NCI-H510A treated with DMSO at 0.1 percent for 48 hours (cell line): Measurements from ENCODE around the gene ATAD2B.

ENCODE experiments used
- DNase-seq: peaks from one replicate; lab custom pipeline; 2025; lab: John Stamatoyannopoulos, UW

Gene ATAD2B

DNA sequence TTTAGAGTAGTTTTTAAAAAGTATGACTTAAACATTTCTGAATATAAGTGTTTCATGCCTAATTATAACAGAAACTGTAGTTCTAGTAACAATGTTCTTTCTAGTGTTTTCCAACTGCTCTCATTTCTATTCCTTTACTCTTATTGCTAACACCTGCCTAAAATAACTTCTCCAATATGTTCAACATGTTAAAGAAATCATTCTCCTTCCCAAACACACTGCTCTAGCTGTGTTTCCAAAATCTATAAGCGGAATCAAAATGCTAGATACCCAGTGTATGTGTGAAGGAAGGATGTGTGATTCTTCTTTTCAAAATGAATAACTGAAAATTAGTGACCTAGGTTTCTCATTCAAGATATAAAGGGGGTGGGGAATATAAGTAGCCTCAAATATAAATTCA, 89.1 kb downstream of the ATAD2B start:
- DNase-seq: no peak

DNA sequence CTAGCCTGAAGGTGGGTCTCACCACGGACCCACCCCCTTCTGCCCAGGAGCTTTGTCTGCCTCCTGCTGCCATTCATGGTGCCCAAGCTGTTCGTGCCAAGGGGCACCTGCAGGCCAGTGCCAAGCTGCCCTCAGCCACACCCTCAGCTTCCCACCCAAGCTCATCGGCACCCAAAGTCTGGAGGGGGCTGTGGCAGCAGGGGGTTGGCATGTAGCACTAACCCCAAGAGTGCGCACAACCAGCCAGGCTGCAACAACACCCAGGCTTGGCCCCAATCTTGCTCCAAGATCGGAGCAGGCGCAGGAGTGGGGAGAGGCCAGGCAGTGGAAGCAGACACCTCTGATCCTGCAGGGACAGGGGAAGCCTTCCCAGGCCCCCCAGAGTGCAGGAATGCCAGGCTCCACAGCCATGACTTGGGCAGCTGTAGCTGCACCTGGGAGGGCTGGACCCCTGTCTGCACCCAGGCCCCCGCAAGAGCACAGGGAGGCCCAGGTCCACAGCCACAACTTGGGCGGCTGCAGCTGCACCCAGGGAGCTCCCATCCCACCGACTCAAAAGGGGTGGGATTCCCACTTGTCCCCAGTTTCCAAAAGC, 89.9 kb downstream of the ATAD2B start:
- no peak for DNase-seq

DNA sequence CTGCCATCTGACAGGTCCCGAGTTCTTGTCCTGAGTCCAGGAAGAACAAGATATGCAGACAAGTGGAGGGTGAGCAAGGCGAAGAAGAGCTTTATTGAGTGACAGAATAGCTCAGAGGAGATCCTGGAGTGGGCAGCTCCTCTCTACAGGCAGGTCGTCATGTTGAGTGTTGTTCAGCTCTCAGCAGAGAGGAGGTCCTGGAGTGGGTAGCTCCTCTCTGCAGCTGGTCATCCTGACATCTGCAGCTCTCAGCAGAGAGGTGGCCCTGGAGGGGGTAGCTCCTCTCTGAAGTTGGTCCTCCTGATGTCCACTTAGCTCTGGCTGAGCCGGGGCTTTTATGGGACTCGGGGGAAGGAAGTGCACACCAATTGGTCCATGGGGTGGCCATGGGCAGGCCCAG, 90.4 kb downstream of the ATAD2B start:
- DNase-seq: no peak

DNA sequence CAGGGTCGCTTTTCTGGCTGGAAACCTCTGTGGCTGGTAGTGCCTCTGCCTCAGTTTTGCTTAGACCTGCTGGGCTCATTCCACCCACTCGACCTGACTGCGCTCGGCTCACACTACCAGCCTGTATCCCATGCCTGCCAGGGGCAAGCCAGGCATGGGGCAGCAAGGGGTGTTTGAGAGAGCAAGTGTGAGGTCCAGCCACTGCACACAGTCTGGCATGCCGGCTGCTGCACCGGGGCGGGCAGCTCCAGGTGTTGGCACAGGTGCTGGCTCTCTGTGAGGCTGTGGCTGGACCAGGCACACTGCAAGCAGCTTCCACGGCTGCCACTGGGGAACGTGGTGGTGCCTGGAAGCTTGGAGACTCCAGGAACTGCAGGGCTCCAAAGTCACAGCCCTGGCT, 90.9 kb downstream of the ATAD2B start:
- no peak for DNase-seq

DNA sequence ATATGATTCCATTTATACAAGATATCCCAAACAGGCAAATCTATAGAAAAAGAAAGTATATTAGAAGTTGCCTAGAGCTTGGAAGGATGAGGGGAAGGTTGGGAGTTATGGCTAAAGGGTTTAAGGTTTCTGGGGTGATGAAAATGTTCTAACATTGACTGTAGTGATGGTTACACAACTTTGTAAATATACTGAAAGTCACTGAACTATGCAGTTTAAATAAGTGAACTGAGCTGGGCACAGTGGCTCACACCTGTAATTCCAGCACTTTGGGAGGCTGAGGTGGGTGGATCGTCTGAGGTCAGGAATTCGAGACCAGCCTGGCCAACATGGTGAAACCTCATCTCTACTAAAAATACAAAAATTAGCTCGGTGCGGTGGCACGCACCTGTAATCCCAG, 91.5 kb downstream of the ATAD2B start:
- DNase-seq: no peak

DNA sequence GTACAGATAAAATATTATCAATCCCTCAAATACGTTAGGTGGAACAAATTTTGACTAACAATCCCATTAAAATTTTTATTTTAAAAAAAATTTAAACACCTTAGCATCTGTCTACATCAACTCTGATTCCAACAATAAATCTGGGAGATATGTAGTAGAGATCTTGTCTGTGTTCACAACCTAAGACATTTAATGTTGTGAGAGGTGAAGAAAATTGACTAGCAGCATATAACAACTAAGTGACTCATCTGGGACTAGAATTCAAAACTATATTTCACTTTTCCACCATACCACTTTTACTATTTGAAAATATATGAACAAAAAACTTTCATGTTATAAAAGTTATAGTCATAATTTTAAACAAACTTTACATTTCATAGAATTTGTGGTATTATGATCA, 97.9 kb downstream of the ATAD2B start:
- DNase-seq: no peak

DNA sequence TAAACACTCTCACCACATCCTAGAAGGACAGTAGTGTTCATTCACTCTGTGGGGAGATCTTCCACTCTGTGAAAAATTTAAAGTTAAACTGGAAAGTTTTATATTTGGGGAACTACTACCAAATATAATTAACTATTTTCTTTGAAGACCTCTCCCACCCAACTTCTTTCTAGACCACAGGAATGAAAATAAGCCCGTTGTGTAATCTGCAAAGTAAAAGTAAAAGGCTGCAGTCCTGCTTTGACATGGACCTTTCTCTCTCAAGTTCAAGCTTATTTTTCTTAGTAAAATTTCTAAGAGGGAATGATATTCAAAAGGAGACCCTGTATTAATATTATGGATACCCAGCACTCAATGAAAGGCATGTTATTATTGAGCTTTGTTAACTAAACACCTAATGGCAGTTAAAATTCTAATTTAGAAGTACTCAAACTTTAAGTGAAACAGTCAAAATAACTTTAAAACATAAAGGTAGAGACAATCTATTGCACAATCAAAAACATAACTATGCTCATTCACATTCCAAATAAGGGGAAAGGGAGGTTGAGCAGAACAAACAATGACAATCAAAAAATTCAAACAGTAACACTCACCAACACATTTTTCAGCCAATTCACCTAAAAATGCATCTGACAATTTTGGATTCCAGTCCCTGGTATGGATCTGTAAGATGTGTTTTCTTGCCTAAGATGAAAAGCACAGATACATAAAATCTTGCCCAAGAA, 98.5 kb downstream of the ATAD2B start:
- DNase-seq: no peak

DNA sequence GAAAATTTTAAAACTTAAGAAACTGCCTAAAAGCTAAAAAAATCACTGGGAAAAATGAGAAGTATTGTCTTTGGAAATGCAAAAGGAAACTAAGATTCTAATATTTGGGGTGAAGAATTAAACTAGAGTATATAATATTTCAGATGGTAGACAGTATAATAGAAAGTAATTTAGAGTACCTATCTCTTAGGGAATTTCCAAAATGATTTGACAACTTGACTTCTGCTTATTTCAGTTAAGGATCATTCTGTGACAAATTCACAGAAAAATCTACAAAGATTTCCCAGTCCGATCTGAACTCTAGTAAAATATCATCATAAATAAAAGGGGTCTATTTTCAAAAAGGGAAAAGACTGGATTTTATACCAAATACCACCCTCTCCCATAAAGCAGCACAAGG, 99.6 kb downstream of the ATAD2B start:
- no peak for DNase-seq

DNA sequence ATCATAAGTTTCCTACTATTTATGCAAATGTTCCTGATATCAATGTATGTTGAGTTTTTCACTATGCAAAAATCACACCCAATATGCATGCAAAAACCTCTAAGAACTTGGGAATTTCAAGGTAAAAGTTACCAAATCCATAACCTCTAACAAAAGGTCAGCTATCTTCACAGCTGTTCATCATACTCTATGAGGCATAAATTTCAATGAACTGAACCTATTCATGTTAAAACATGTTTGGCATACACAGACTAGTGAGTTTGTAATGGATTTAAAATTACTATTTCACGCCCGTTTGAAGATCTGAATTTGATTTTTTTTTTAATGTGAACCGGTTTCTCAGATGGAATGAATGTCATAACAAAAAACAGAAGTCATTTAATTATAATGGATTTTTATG, 100.2 kb downstream of the ATAD2B start:
- DNase-seq: no peak

DNA sequence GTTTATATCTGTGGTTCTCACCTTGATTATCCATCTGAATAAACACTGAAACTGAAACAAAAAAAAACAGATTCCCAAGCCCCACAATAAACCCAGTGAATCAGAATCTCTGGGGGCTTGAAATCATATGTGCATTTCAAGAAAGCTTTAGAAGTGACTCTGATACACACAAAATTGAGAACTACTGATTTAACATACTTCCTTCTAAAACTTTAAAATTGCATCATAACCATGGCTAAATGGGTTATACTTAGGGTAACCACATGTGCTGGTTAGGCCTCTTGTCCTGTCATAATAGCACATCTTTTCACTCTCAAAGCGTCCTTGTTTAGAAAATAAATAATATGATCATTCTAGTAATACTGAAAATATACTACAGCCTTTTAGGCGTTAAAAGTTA, 100.9 kb downstream of the ATAD2B start:
- DNase-seq: no peak

DNA sequence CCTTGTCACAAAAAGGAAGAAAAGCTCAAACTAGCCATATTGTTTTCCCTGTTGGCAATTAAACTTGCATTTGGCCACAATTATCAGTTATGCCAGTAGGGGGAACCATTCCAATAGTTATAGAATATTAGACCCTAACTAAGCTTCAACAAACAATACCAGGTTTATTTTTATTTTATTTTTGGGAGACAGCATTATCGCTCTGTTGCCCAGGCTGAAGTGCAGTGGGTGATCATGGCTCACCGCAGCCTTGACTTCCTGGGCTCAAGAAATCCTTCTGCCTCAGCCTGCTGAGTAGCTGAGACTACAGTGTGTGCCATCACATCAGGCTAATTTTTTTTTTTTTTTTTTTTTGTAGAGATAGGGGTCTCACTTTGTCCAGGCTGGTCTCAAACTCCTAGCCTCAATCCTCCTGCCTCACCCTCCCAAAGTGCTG, 102.1 kb downstream of the ATAD2B start:
- peak; percentile 54 for DNase-seq

DNA sequence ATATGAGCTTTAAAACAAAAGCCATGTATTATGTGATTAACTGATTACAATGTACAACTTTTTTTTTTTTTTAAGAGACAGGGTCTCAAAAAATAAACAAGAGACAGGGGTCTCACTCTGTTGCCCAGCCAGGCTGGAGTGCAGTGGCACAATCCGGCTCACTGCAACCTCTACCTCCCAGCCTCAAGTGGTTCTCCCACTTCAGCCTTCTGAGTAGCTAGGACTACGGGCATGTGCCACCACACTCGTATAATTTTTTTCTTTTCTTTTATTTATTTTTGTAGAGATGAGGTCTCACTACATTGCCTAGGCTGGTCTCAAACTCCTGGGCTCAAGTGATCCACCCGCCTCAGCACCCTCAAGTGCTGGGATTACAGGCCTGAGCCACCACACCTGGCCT, 103.1 kb downstream of the ATAD2B start:
- DNase-seq: no peak

DNA sequence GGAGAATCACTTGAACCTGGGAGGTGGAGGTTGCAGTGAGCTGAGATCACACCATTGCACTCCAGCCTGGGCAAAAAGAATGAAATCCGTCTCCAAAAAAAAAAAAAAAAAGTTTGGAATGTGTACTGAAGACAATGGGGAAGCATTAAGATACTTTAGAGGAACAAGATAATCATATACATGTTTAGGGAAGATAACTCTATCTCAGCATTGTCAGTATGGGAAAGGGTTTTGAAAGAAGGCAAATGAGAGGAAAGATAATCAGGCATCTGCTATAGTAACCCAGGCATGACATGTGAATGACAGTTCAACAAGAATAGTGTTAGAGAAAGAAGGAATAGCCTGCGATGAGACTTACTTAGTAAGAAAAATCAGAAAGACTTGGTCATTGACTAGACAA, 112.0 kb downstream of the ATAD2B start:
- DNase-seq: no peak

DNA sequence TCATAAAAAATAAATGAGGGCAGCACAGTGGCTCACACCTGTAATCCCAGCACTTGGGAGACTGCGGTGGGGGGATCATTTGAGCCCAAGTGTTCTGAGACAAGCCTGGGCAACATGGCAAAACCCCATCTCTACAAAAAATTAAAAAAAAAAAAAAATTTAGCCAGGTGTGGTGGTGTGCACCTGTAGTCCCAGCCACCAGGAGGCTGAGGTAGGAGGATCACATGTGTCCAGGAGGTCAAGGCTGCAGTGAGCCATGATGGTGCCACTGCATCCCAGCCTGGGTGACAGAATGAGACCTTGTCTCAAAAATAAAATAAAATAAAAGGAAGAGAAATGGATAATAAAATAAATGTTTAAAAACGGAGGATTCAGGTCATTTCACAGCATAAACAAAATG, 113.5 kb downstream of the ATAD2B start:
- no peak for DNase-seq

DNA sequence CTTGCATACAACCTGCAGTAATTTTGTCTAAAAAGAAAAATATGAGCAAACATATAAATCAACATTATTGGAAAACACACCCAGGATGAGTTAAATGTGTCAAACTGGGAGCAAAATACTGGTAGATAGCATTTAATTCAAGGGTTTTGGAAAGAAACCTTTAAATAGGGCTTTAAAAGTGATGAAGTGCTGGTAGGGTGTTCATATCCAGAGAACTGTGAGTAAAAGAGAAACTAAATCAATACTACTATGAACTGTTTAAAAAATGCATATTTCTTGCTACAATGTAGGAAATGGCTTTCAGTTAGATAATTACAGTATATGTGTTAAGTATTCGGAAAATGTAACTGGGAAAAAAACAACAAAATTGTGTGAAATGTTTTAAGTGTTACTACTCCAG, 117.8 kb downstream of the ATAD2B start:
- DNase-seq: no peak

DNA sequence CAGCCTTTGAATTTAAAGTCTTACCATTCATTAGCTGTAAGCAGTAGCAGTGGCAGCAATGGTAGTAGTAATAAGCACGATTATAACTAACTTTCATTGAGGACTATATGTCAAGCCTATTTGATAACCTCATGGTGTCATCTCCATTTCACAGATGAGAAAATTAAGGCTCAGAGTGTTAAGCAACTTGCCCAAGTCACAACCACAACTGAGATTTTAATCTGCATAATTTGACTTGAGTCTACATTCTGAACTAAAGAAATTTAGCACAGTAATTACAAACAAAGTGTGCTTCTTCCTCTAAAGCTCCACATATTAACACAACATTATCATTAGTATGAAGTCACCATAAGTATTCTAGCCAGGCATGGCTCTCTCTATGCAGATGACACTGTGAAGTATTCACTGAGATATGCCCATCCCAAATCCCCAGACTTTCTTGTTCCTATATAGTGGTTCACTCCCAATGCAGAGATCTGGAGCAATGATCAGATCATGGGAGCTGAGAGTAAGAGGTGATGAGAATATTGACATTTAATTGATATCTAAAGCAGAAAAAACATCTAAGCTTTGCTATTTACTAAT, 120.2 kb downstream of the ATAD2B start:
- DNase-seq: no peak

DNA sequence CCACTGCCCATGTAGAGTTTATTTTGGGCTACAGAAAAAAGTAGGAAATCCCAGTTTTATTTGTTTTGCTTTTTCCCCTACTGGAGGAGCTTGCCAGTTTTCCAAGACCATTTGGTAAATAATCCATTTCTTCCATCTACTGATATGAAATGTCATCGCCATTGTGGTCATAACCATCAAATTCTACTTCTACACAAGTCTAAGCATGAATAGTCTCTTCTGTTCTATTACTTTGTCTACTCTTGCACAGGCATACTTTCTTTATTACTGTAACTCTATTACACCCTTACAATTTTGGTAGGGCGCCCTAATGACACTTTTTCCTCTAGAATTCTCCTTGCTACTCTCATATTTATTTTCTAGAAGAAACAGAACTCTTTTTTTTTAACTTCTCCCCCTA, 120.7 kb downstream of the ATAD2B start:
- DNase-seq: no peak

DNA sequence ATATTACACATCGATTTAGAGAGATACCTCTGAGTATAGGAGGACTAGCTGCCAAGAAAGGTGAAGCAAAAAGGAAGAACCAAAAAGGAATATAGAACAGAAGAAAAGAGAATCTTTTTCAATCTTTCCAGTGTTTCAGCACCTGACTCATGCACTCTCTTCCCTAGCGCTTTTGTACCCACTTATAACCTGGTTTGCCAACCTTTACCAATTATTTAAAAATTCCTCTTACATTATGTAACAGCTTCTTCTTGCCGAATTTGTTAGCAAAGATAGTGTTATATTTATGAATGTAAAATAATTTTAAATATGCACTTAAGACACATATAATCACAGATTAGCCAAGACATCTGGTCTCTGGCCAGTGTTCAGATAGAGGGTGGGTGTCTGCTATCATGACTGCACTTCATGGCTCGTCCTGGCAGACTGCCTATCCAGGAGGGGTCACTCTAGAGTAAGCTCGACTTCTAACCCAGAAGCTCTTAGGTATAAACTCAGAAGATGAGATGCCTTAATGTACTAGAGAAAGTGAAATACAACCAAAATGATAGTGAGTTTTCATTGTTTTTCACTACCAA, 122.9 kb downstream of the ATAD2B start:
- DNase-seq: no peak

DNA sequence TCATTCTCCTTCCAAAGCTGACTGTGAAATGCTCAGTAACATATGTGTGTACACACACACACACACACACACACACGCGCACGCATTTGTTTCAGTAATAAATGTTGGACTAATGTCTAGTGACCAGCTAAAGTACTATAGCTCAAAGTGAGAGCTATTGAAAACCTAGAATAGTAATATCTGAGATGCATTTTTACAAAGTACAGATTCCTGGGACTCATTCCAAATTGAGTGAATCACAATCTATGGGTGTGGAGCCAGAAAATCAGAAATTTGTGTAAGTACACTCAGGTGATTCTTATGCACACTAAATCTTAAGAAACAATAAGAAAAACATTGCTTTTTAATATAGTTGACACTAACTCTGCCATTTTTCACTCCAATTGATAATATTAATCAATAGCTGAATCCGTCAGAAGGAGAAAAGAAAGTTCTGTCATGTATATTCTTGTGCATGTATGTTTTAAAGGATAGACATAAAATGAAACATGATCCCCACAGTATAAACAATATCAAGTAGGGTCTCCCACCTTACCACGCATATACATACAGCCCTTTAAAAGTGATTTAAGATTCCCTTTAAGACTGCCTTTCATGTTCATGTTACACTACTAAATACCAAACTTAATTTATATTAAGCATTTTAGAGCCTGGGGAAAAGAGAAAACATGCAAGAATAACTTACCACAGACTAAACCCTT, 123.5 kb downstream of the ATAD2B start:
- no peak for DNase-seq

DNA sequence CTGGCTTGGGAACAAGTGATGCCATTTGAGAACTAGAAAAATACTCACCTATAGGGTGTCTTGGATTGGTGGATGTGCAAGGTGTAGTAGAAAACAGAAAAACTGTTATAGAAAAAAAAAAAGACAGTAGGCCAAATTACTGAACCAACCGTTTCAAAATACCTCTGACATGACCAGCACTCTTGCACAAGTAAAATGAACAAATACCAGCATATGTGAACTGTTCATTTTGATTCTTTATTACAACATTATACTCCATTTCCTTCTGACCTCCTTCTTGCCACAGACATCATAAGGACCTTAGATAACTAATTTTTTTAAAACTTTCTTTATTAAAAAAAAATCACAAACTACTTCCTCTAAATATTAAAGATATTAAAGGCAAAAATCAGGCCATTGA, 125.5 kb downstream of the ATAD2B start:
- no peak for DNase-seq

DNA sequence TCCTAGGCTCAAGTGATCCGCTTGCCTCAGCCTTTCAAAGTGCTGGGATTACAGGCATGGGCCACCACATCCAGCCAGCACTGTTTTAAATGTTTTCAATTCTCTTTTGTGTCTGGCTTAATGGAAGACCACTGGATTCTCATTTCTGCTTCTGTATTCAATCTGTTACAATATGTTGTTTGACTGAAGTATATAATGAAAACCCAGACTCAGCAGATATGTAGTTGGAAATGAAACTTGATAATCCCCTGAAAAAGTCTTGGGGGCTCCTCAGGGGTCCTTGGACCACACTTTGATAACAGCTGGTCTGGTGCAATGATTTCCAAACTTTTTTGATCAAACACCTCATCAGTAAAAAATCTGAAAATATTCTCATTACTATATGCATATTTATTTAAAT, 132.7 kb downstream of the ATAD2B start:
- no peak for DNase-seq

DNA sequence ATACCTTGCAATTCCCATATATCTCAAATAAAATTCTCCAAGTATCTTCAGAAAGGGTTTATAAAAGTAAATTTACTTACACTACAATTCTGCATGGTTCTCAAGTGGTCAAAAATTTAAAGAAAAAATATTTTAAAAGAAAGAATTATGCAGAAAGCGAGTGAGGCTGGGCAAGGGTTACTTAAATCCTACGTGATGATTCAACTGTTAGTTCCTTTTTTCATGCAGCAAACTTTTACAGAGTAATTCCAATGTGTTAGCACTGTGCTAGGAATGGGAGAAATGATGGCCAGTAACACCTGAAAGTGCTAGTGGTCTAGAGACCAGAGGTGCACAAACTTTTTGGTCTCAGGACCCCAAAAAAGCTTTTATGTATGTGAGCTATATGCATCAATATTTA, 133.4 kb downstream of the ATAD2B start:
- DNase-seq: no peak

DNA sequence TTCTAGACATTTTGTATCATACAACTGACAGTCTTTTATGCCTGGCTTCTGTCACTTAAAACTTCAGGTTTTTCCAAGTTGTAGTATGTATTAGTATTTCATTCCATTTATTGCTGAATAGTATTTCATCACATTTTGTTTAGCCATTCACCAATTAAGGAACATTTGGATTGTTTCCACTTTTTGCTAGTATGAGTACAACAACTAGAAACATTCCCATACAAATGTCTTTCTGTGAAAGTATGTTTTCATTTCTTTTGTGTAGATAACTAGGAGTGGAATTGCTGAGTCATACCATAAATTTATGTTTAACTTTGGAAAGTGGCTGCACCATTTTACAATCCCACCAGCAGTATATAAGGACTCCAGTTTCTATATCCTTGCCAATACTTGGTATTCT, 135.9 kb downstream of the ATAD2B start:
- DNase-seq: no peak
